ENCODE measurements around the gene PCNX1.

GRCh38 chr14:70896981-70897380, 10.3 kb upstream of the PCNX1 start:
- TF ChIP-seq, protein P1, sequence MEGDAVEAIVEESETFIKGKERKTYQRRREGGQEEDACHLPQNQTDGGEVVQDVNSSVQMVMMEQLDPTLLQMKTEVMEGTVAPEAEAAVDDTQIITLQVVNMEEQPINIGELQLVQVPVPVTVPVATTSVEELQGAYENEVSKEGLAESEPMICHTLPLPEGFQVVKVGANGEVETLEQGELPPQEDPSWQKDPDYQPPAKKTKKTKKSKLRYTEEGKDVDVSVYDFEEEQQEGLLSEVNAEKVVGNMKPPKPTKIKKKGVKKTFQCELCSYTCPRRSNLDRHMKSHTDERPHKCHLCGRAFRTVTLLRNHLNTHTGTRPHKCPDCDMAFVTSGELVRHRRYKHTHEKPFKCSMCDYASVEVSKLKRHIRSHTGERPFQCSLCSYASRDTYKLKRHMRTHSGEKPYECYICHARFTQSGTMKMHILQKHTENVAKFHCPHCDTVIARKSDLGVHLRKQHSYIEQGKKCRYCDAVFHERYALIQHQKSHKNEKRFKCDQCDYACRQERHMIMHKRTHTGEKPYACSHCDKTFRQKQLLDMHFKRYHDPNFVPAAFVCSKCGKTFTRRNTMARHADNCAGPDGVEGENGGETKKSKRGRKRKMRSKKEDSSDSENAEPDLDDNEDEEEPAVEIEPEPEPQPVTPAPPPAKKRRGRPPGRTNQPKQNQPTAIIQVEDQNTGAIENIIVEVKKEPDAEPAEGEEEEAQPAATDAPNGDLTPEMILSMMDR (IDR thresholded peaks at IDR 0.05; ENCODE audit: low read depth, low read length, poor library complexity, severe bottlenecking) = no peak
- TF ChIP-seq EZH2phosphoT487 (IDR thresholded peaks at IDR 0.05; ENCODE audit: borderline replicate concordance, low read length) = no peak

Data from DOHH2 (cell line).